IPS DF 6.9 (cell line): ENCODE data around the gene SGCA.

Source experiments
- DNase-seq: peaks from one replicate; pipeline ENCODE4 v3.0.0-alpha.2; 2013; ENCODE audit warnings: low read depth, low spot score
- H3K27ac ChIP-seq: one replicate; pipeline ENCODE4 v1.5.1; 2013; ENCODE audit warnings: low read length, control low read depth
- H3K27me3 ChIP-seq: 2 replicates; pipeline ENCODE4 v1.6.1; 2013; ENCODE audit warnings: mild to moderate bottlenecking, low read length; ENCODE audit not compliant: control insufficient read depth, insufficient read depth
- H3K36me3 ChIP-seq: 2 replicates; pipeline ENCODE4 v1.6.1; 2013; ENCODE audit warnings: low read length; ENCODE audit not compliant: control insufficient read depth, insufficient read depth
- H3K4me1 ChIP-seq: 2 replicates; pipeline ENCODE4 v1.6.1; 2013; ENCODE audit warnings: low read length; ENCODE audit not compliant: control insufficient read depth, insufficient read depth
- H3K4me3 ChIP-seq: 2 replicates; pipeline ENCODE4 v1.5.1; 2013; ENCODE audit warnings: mild to moderate bottlenecking, low read length
- H3K9me3 ChIP-seq: 2 replicates; pipeline ENCODE4 v1.6.1; 2013; ENCODE audit warnings: low read length, inconsistent platforms; ENCODE audit not compliant: control insufficient read depth, insufficient read depth
- WGBS: extraction: QIAGEN DNeasy Blood & Tissue Kit; methylation state at CpG from one replicate; pipeline ENCODE4 v1.1.7; 2013; ENCODE audit warnings: mixed read lengths, missing lambda C conversion rate; ENCODE audit not compliant: insufficient read length, insufficient coverage; 5-methylcytosine and 5-hydroxymethylcytosine counted together

SGCA gene

GRCh38 chr17:50211249-50212120 is 45.7 kb downstream of the SGCA start:
- Histone ChIP-seq H3K36me3 (no peaks in the 10 kb centered on the region), H3K9me3 (no peaks in the 10 kb centered on the region), H3K4me1 (peaks cover 34% of the 10 kb centered on the region), H3K4me3 (no peak overlapping the region), H3K27me3 (no peaks in the 10 kb centered on the region), H3K27ac (no peak overlapping the region)
- WGBS, result no CpG with 5 or more reads among the region's 9 CpGs
- DNase-seq, result no peak

GRCh38 chr17:50212121-50212843 is 46.5 kb downstream of the SGCA start:
- Histone ChIP-seq H3K27ac (no peak overlapping the region), H3K27me3 (no peaks in the 10 kb centered on the region), H3K9me3 (no peaks in the 10 kb centered on the region), H3K4me1 (peaks cover 34% of the 10 kb centered on the region), H3K36me3 (no peaks in the 10 kb centered on the region), H3K4me3 (no peak overlapping the region)
- no CpG with 5 or more reads among the region's 15 CpGs for WGBS
- DNase-seq, result no peak

- no peak overlapping the region for H3K27ac ChIP-seq
- H3K36me3 ChIP-seq, result no peaks in the 10 kb centered on the region
- no CpG with 5 or more reads among the region's 9 CpGs for WGBS
- no peaks in the 10 kb centered on the region for H3K27me3 ChIP-seq
- no peaks in the 10 kb centered on the region for H3K9me3 ChIP-seq
- no peak overlapping the region for H3K4me3 ChIP-seq
- peaks cover 26% of the 10 kb centered on the region for H3K4me1 ChIP-seq
- no peak for DNase-seq
These were observed 47.5 kb downstream of the SGCA start for GRCh38 chr17:50213026-50214022.

- WGBS, result no CpG with 5 or more reads among the region's 8 CpGs
- H3K9me3 ChIP-seq, result no peaks in the 10 kb centered on the region
- DNase-seq, result no peak
- no peak overlapping the region for H3K4me3 ChIP-seq
- no peaks in the 10 kb centered on the region for H3K27me3 ChIP-seq
- H3K4me1 ChIP-seq, result peaks cover 16% of the 10 kb centered on the region
- H3K36me3 ChIP-seq, result no peaks in the 10 kb centered on the region
- H3K27ac ChIP-seq, result no peak overlapping the region
These were observed 49.4 kb downstream of the SGCA start for GRCh38 chr17:50214976-50215760.

- Histone ChIP-seq H3K4me3 (no peak overlapping the region), H3K4me1 (peaks cover 5% of the 10 kb centered on the region; the same call in 1 of the 2 replicates), H3K27me3 (no peaks in the 10 kb centered on the region), H3K9me3 (no peaks in the 10 kb centered on the region), H3K36me3 (no peaks in the 10 kb centered on the region), H3K27ac (no peak overlapping the region)
- no CpG with 5 or more reads among the region's 3 CpGs for WGBS
- DNase-seq, result no peak
These were observed 51.8 kb downstream of the SGCA start for GRCh38 chr17:50217591-50217990.

GRCh38 chr17:50218071-50218759 is 52.4 kb downstream of the SGCA start:
- Histone ChIP-seq H3K4me3 (no peak overlapping the region), H3K9me3 (no peaks in the 10 kb centered on the region), H3K27me3 (no peaks in the 10 kb centered on the region), H3K36me3 (no peaks in the 10 kb centered on the region), H3K4me1 (peaks cover 4% of the 10 kb centered on the region; the same call in 1 of the 2 replicates), H3K27ac (no peak overlapping the region)
- whole genome bisulfite sequencing, result no CpG with 5 or more reads among the region's 3 CpGs
- no peak for DNase-seq

GRCh38 chr17:50218771-50219315 is 53.0 kb downstream of the SGCA start:
- Histone ChIP-seq H3K36me3 (no peaks in the 10 kb centered on the region), H3K27me3 (no peaks in the 10 kb centered on the region), H3K9me3 (no peaks in the 10 kb centered on the region), H3K4me1 (0 out of 2 replicates have a peak, but pooled peaks cover 2% of the 10 kb centered on the region), H3K27ac (no peak overlapping the region), H3K4me3 (no peak overlapping the region)
- DNase-seq, result no peak
- no CpG with 5 or more reads among the region's 1 CpG for WGBS

- no CpG with 5 or more reads among the region's 5 CpGs for WGBS
- DNase-seq, result no peak
These were observed 53.5 kb downstream of the SGCA start for GRCh38 chr17:50219342-50219741.

GRCh38 chr17:50219939-50220465 is 54.2 kb downstream of the SGCA start:
- no peaks in the 10 kb centered on the region for H3K27me3 ChIP-seq
- no peak overlapping the region for H3K27ac ChIP-seq
- 0 out of 2 replicates have a peak, but pooled peaks cover 2% of the 10 kb centered on the region for H3K4me1 ChIP-seq
- no peak for DNase-seq
- H3K4me3 ChIP-seq, result no peak overlapping the region
- H3K36me3 ChIP-seq, result no peaks in the 10 kb centered on the region
- no CpG with 5 or more reads among the region's 4 CpGs for WGBS
- no peaks in the 10 kb centered on the region for H3K9me3 ChIP-seq

More at GRCh38 chr17:50219342-50219741, 53.5 kb downstream of the SGCA start:
- Histone ChIP-seq H3K36me3 (no peaks in the 10 kb centered on the region), H3K4me3 (no peak overlapping the region), H3K27ac (no peak overlapping the region), H3K27me3 (no peaks in the 10 kb centered on the region), H3K4me1 (0 out of 2 replicates have a peak, but pooled peaks cover 2% of the 10 kb centered on the region), H3K9me3 (no peaks in the 10 kb centered on the region)
